ENCODE results near the gene RASAL3.
"Not testable (repeated sequence)": the region's sequence is repeated elsewhere in the genome, so short reads cannot be mapped to it uniquely, and the experiment has no call there.

Gene RASAL3

GRCh38 chr19:15412832-15413231 is 51.5 kb downstream of the RASAL3 start:
- no peak for DNase-seq
- Histone ChIP-seq H3K4me1 (ENCODE audit: low read length) (peaks cover 8% of the 10 kb centered on the region), H3K27me3 (replicated peaks; ENCODE audit: insufficient read depth, low read length) (no peaks in the 10 kb centered on the region), H3K9me2 (replicated peaks; ENCODE audit: insufficient read depth, low read length) (no peaks in the 10 kb centered on the region), H3K4me2 (ENCODE audit: low read depth, low read length) (no peak overlapping the region), H3K4me3 (ENCODE audit: low read length) (no peak overlapping the region), H3K27ac (ENCODE audit: low read length) (no peak overlapping the region), H4K20me1 (ENCODE audit: insufficient read depth, low read length) (no peaks in the 10 kb centered on the region), H3F3A (ENCODE audit: insufficient read depth, low read length) (no peaks in the 10 kb centered on the region), H3K36me3 (replicated peaks; ENCODE audit: insufficient read depth, low read length) (no peaks in the 10 kb centered on the region), H3K9me3 (replicated peaks; ENCODE audit: insufficient read depth, low read length) (no peaks in the 10 kb centered on the region), H2AFZ (ENCODE audit: low read length) (no peak overlapping the region), H3K79me2 (ENCODE audit: low read length) (peaks cover 96% of the 10 kb centered on the region), H3K9ac (ENCODE audit: low read length) (no peak overlapping the region)
- TF ChIP-seq EZH2phosphoT487 (IDR thresholded peaks at IDR 0.05; ENCODE audit: low read length) (no peak), EZH2 (optimal IDR thresholded peaks at IDR 0.05; ENCODE audit: low read depth, low read length) (no peak), CTCF (IDR thresholded peaks at IDR 0.05; ENCODE audit: low read length) (no peak)

GRCh38 chr19:15411351-15411750 is 53.0 kb downstream of the RASAL3 start:
- H3K36me3 ChIP-seq (replicated peaks; ENCODE audit: insufficient read depth, low read length); H3K9me2 ChIP-seq (replicated peaks; ENCODE audit: insufficient read depth, low read length); H3K9me3 ChIP-seq (replicated peaks; ENCODE audit: insufficient read depth, low read length); H3K27ac ChIP-seq (ENCODE audit: low read length); H3K4me3 ChIP-seq (ENCODE audit: low read length); H3K4me2 ChIP-seq (ENCODE audit: low read depth, low read length); H2AFZ ChIP-seq (ENCODE audit: low read length); H4K20me1 ChIP-seq (ENCODE audit: insufficient read depth, low read length); H3K9ac ChIP-seq (ENCODE audit: low read length); H3K4me1 ChIP-seq (ENCODE audit: low read length); DNase-seq; H3F3A ChIP-seq (ENCODE audit: insufficient read depth, low read length); H3K27me3 ChIP-seq (replicated peaks; ENCODE audit: insufficient read depth, low read length): not testable (repeated sequence)
- peaks cover 96% of the 10 kb centered on the region for H3K79me2 ChIP-seq (ENCODE audit: low read length)

DNA sequence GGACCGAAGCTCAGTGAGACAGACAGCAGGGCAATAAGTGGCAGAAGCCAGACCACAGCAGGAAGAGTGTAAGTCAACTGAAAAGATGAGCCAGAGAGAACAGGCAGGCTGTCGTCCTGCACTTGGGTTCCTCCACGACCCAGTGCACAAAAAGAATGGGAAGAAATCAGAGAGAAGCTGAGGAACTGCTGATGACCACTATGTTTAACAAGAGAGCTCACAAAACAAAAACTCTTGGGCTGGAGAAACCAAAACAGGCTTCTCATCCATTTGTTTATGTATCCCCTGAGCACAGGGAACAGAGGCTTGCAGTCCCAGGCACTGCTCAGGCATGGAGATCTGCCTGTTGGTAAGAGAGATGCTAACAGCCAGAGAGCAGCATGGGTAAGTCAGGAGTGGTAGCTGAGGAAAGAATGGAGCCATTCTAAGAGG is 59.5 kb downstream of the RASAL3 start:
- Histone ChIP-seq H3K4me2 (ENCODE audit: low read depth, low read length) (no peak overlapping the region), H3K36me3 (replicated peaks; ENCODE audit: insufficient read depth, low read length) (no peaks in the 10 kb centered on the region), H3K9me3 (replicated peaks; ENCODE audit: insufficient read depth, low read length) (no peaks in the 10 kb centered on the region), H3K79me2 (ENCODE audit: low read length) (peaks cover 91% of the 10 kb centered on the region), H3K4me3 (ENCODE audit: low read length) (no peak overlapping the region), H3K9ac (ENCODE audit: low read length) (no peak overlapping the region), H2AFZ (ENCODE audit: low read length) (no peak overlapping the region), H3K27me3 (replicated peaks; ENCODE audit: insufficient read depth, low read length) (no peaks in the 10 kb centered on the region), H4K20me1 (ENCODE audit: insufficient read depth, low read length) (peaks cover 4% of the 10 kb centered on the region; the same call in 1 of the 2 replicates), H3F3A (ENCODE audit: insufficient read depth, low read length) (no peaks in the 10 kb centered on the region), H3K27ac (ENCODE audit: low read length) (no peak overlapping the region), H3K4me1 (ENCODE audit: low read length) (no peaks in the 10 kb centered on the region), H3K9me2 (replicated peaks; ENCODE audit: insufficient read depth, low read length) (no peaks in the 10 kb centered on the region)
- DNase-seq, result no peak
- no peak for TF ChIP-seq EZH2 (optimal IDR thresholded peaks at IDR 0.05; ENCODE audit: low read depth, low read length)
- no peak for TF ChIP-seq EZH2phosphoT487 (IDR thresholded peaks at IDR 0.05; ENCODE audit: low read length)
- no peak for TF ChIP-seq CTCF (IDR thresholded peaks at IDR 0.05; ENCODE audit: low read length)

- Histone ChIP-seq H2AFZ (ENCODE audit: low read length) (no peak overlapping the region), H4K20me1 (ENCODE audit: insufficient read depth, low read length) (peaks cover 4% of the 10 kb centered on the region; the same call in 1 of the 2 replicates), H3K9ac (ENCODE audit: low read length) (no peak overlapping the region)
Measured at GRCh38 chr19:15404097-15404779, 60.1 kb downstream of the RASAL3 start.

More at GRCh38 chr19:15404097-15404779, 60.1 kb downstream of the RASAL3 start:
- no peak for DNase-seq
- Histone ChIP-seq H3K79me2 (ENCODE audit: low read length) (peaks cover 85% of the 10 kb centered on the region), H3F3A (ENCODE audit: insufficient read depth, low read length) (no peaks in the 10 kb centered on the region), H3K9me3 (replicated peaks; ENCODE audit: insufficient read depth, low read length) (no peaks in the 10 kb centered on the region), H3K27ac (ENCODE audit: low read length) (no peak overlapping the region), H3K4me2 (ENCODE audit: low read depth, low read length) (no peak overlapping the region), H3K9me2 (replicated peaks; ENCODE audit: insufficient read depth, low read length) (no peaks in the 10 kb centered on the region), H3K4me3 (ENCODE audit: low read length) (no peak overlapping the region), H3K27me3 (replicated peaks; ENCODE audit: insufficient read depth, low read length) (no peaks in the 10 kb centered on the region), H3K4me1 (ENCODE audit: low read length) (no peaks in the 10 kb centered on the region), H3K36me3 (replicated peaks; ENCODE audit: insufficient read depth, low read length) (no peaks in the 10 kb centered on the region)
- TF ChIP-seq CTCF (IDR thresholded peaks at IDR 0.05; ENCODE audit: low read length) (no peak), EZH2phosphoT487 (IDR thresholded peaks at IDR 0.05; ENCODE audit: low read length) (no peak), EZH2 (optimal IDR thresholded peaks at IDR 0.05; ENCODE audit: low read depth, low read length) (no peak)

All from MM.1S (cell line).